Transverse colon (tissue), 4 donors: ENCODE data around the gene LEF1. TPM values are rescaled to one million over a fixed set of nuclear protein-coding genes. Genes with fewer than 3 reads are reported as not detected.

ENCODE experiments used
- DNase-seq: peaks from one replicate; pipeline ENCODE4 v3.0.0-alpha.2; 2019
- H3K27ac ChIP-seq, 4 donors: fragments of 200-600 bp; sonication (generic); 2 replicates each; pipeline ENCODE4 v1.5.1; 2016 to 2018; ENCODE audit warnings: inconsistent platforms in 4 of 4
- H3K27me3 ChIP-seq: fragments of 200-600 bp; sonication (generic); 2 replicates; pipeline ENCODE4 v1.5.1; 2017; ENCODE audit warnings: inconsistent platforms
- H3K36me3 ChIP-seq, 4 donors: fragments of 200-600 bp; sonication (generic); 2 replicates each; pipeline ENCODE4 v1.5.1; 2017 to 2019; ENCODE audit warnings: inconsistent platforms in 4 of 4
- H3K4me1 ChIP-seq, 4 donors: fragments of 200-600 bp; sonication (generic); 2 replicates each; pipeline ENCODE4 v1.5.1; 2017 to 2020; ENCODE audit warnings: inconsistent platforms in 4 of 4
- H3K4me3 ChIP-seq, 4 donors: fragments of 200-600 bp; sonication (generic); 1 replicate in 1 of 4; 2 replicates in 3 of 4; pipeline versions ENCODE4 v1.5.1 to v1.6.1; 2017 to 2019; ENCODE audit warnings: inconsistent platforms in 4 of 4
- H3K9me3 ChIP-seq, 2 donors: fragments of 200-600 bp; sonication (generic); 2 replicates each; pipeline ENCODE4 v1.5.1; 2017 to 2019; ENCODE audit warnings: inconsistent platforms in 2 of 2
- EP300 ChIP-seq: sonication (generic); formaldehyde crosslinking; IDR thresholded peaks from one replicate; pipeline ENCODE4 v1.6.1; 2017; ENCODE audit warnings: antibody characterized with exemption, low read depth
- POLR2A ChIP-seq: fragments of 450-650 bp; IDR thresholded peaks from one replicate; pipeline ENCODE4 v1.6.1; 2016; ENCODE audit warnings: antibody characterized with exemption, mild to moderate bottlenecking, moderate library complexity
- POLR2AphosphoS5 ChIP-seq, 3 donors: sonication (generic); formaldehyde crosslinking; IDR thresholded peaks; one replicate each; pipeline ENCODE4 v1.6.1; 2016; ENCODE audit warnings: antibody characterized with exemption in 3 of 3
- WGBS, 2 donors: methylation state at CpG; one replicate each; pipeline ENCODE4 v1.1.5; 2018; ENCODE audit warnings: low coverage in 1 of 2; 5-methylcytosine and 5-hydroxymethylcytosine counted together
- in situ Hi-C, 4 donors: fragments of 200-750 bp; cut with MboI; loops; one replicate each; pipeline versions ENCODE4 v1.15.0 to v1.15.1; 2017; ENCODE audit warnings: low sequenced_read_pairs in 3 of 4, low pct_ligation_motif_present in 1 of 4, low pct_unique_long_range_greater_than_20kb in 1 of 4
- intact Hi-C: fragments of 100-400 bp; cut with DNase I; formaldehyde crosslinking; loops from one replicate; pipeline ENCODE4 v1.15.1; 2023; ENCODE audit warnings: low total_unique reads
- total RNA-seq, 4 donors: library from RNA; depleted of rRNA; stranded (reverse); fragments of >200 nt; gene quantifications; one replicate each; pipeline ENCODE4 v1.1.0, GENCODE V29; 2016
- TF ChIP-seq, protein P1 (sequence below), 5 experiments: fragments of 200-600 bp in 3 of 5; fragments of 450-650 bp in 2 of 5; sonication (generic) in 3 of 5; IDR thresholded peaks; 1 replicate in 2 of 5; 2 replicates in 3 of 5; pipeline ENCODE4 v1.5.1; 2016 to 2017; ENCODE audit warnings: antibody characterized with exemption in 5 of 5, inconsistent platforms in 3 of 5, mild to moderate bottlenecking in 2 of 5, moderate library complexity in 1 of 5

Gene LEF1
- total RNA-seq, 4 donors from 2014 or later: 1.4 to 29.2 (median 8.7) TPM

DNA sequence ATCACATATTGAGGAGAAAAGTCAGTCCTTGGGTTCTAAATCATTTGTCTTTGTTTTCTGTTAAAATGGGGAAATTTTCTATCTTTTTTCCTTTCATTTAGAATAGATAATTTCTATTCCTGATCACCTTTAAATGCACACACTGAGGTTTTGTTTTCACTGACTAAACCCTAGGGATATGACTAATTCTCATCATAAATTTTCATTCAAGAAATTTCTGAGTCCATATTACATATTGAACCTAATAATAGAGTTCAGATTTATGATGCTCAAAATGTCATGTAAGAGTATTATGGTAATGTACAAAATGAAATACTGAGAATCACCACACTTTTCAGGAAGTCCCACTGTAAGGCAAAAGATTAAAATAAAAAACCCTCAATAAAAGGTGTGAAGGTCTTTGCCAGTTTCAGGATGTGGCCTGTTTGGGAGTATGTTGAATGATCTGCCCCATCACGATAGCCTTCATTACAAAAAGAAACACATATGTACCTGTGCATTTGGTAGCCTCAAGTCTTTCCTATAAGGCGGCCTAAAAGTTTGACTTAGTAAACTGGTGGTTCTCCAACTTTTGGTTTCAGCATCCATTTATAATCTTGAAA lies 49.4 kb downstream of the LEF1 start:
- DNase-seq: no peak
- in situ Hi-C loops: no loop called here
- no peak overlapping the region for H3K27ac ChIP-seq

DNA sequence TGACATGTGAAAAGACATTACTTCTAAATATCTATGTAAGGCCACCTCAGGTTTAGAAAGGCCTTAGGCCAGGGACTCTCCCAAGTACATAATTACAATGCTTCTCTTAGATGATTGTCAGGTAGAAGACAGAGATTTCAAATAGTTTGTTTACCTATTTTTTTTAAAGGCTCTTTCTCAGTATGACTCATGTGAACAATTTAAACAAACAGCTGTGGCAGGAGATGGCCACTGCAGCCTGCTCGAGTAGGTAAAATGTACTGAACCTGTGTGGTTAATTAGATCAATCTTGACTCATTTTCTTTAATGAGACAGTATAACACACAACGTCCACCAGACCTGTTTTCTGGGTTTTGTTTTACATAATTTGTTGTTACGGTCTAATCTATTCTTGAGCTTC lies 50.2 kb downstream of the LEF1 start:
- 35 to 47% methylated on average over 2 to 3 of the region's 3 CpGs for WGBS, 2 donors

More for the DNA sequence above, 49.4 kb downstream of the LEF1 start:
- intact Hi-C loops: no loop called here
- Histone ChIP-seq H3K4me3 (no peak overlapping the region), H3K9me3 (no peaks in the 10 kb centered on the region), H3K4me1 (no peaks in the 10 kb centered on the region), H3K27me3 (no peaks in the 10 kb centered on the region), H3K36me3 (no peaks in the 10 kb centered on the region)
- TF ChIP-seq POLR2AphosphoS5 (IDR thresholded peaks at IDR 0.05): no peak
- no peak for TF ChIP-seq EP300
- TF ChIP-seq, protein P1, sequence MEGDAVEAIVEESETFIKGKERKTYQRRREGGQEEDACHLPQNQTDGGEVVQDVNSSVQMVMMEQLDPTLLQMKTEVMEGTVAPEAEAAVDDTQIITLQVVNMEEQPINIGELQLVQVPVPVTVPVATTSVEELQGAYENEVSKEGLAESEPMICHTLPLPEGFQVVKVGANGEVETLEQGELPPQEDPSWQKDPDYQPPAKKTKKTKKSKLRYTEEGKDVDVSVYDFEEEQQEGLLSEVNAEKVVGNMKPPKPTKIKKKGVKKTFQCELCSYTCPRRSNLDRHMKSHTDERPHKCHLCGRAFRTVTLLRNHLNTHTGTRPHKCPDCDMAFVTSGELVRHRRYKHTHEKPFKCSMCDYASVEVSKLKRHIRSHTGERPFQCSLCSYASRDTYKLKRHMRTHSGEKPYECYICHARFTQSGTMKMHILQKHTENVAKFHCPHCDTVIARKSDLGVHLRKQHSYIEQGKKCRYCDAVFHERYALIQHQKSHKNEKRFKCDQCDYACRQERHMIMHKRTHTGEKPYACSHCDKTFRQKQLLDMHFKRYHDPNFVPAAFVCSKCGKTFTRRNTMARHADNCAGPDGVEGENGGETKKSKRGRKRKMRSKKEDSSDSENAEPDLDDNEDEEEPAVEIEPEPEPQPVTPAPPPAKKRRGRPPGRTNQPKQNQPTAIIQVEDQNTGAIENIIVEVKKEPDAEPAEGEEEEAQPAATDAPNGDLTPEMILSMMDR (IDR thresholded peaks at IDR 0.05): no peak
- TF ChIP-seq POLR2A: no peak
- WGBS, 2 donors: 89 to 100% methylated on average over 1 to 2 of the region's 2 CpGs

DNA sequence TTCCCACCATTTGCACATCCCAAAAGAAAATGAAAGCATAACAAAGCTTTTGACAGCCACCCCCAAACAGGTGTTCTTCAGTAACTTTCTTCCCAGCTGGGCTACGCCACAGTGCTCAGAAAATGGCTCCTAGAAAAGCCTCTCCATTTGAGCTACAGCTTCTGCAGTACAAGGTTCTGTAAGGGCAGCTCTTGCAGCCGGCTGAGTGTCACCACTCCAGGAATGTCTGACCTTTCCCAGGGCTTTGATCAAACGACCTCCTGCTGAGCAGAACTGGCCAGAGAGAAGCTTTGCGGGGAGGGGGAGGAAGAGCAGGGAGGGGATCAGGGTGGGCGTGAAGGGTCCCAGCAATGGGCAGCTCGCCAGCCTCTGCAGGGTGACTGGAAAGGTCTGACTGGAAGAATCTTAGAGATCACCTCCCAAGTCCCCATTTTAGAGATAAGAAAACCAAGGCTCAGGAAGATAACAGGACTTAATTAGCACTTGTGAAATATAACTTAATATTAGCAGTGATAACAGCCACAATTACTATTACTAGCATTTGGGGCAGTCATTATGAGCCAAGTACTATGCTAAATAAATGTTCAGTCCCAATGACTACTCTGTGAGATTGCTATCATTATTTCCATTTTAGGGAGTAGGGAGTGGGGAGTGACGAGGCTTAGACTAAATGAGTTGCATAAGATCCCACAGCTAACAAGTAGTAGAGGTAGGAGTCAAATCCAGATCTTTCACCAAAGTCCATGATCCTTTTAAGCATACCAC lies 51.1 kb downstream of the LEF1 start:
- Histone ChIP-seq H3K4me1 (no peaks in the 10 kb centered on the region), H3K27me3 (no peaks in the 10 kb centered on the region), H3K4me3 (no peak overlapping the region), H3K9me3 (no peaks in the 10 kb centered on the region), H3K36me3 (no peaks in the 10 kb centered on the region), H3K27ac (no peak overlapping the region)
- 76 to 83% methylated on average over 1 to 7 of the region's 7 CpGs for WGBS, 2 donors
- DNase-seq: no peak
- in situ Hi-C loops: no loop called here
- intact Hi-C loops: no loop called here
- no peak for TF ChIP-seq POLR2A
- no peak for TF ChIP-seq EP300
- TF ChIP-seq, protein P1 (IDR thresholded peaks at IDR 0.05): no peak
- no peak for TF ChIP-seq POLR2AphosphoS5 (IDR thresholded peaks at IDR 0.05)

More for the DNA sequence above, 50.2 kb downstream of the LEF1 start:
- no peak overlapping the region for H3K27ac ChIP-seq
- H3K9me3 ChIP-seq: no peaks in the 10 kb centered on the region
- TF ChIP-seq POLR2A: no peak
- no peak for TF ChIP-seq POLR2AphosphoS5 (IDR thresholded peaks at IDR 0.05)
- TF ChIP-seq, protein P1 (IDR thresholded peaks at IDR 0.05): peak in 1 of 5 experiments; percentile 9
- no peak for TF ChIP-seq EP300
- H3K4me3 ChIP-seq: no peak overlapping the region
- in situ Hi-C loops: no loop called here
- no peaks in the 10 kb centered on the region for H3K27me3 ChIP-seq
- DNase-seq: no peak
- intact Hi-C loops: no loop called here
- H3K4me1 ChIP-seq: no peaks in the 10 kb centered on the region
- H3K36me3 ChIP-seq: no peaks in the 10 kb centered on the region

DNA sequence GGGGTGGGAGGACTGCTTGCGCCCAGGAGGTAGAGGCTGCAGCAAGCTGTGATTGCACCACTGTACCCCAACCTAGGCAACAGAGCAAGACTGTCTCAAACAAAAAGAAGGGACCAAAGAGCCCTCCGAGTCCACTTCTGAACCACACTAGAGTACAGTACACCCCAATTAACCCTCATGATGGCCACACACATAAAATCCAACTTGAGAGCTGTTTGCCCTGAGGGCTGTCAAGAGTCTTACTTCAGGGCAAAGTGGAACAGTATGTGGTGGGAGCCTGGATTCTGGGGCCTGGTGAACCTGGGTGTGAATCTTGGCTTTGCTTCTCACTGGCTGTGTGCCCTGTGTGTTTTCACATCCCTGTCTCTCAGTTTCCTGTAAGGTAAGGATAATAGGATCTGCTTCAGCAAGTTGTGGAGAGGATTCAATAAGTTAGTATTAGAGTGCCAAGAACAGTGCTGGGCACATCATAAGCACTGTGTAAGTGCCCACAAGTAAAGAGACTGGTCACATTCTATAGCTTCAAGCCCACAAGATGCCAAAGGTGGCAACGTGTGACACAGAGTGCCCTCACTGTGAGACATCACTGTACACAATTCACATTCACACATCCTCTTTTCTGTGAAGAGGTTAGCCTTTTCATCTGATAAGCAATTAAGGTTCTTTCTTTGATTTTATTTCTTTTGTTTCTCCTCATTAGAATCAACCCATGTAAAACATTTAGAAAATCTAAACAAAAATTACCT lies 52.1 kb downstream of the LEF1 start:
- TF ChIP-seq, protein P1 (IDR thresholded peaks at IDR 0.05): no peak
- TF ChIP-seq POLR2AphosphoS5 (IDR thresholded peaks at IDR 0.05): no peak
- TF ChIP-seq EP300: no peak
- TF ChIP-seq POLR2A: no peak
- H3K4me3 ChIP-seq: no peak overlapping the region
- intact Hi-C loops (no loop called here), in situ Hi-C loops (no loop called here)
- H3K4me1 ChIP-seq: no peaks in the 10 kb centered on the region
- no peaks in the 10 kb centered on the region for H3K9me3 ChIP-seq
- WGBS, 2 donors: 70% methylated on average over 3 of the region's 3 CpGs; no CpG with 5 or more reads in 1 of the 2 donors
- H3K27me3 ChIP-seq: no peaks in the 10 kb centered on the region
- H3K27ac ChIP-seq: no peak overlapping the region
- no peak for DNase-seq
- H3K36me3 ChIP-seq: no peaks in the 10 kb centered on the region
